CD4-positive, CD25-positive, alpha-beta regulatory T cell (primary cell): Measurements from ENCODE around the gene MYL5. TPM values are rescaled to one million over a fixed set of nuclear protein-coding genes. Genes with fewer than 3 reads are reported as not detected.

Source experiments
- ATAC-seq, 2 donors: fragments of 150-1000 bp; cut with Tn5 transposase; one replicate each; pipeline ENCODE4 v1.10.0; 2021; ENCODE audit warnings: low read depth in 2 of 2, moderate number of reproducible peaks in 2 of 2, moderate library complexity in 1 of 2
- DNase-seq, 3 donors: peaks; one replicate each; pipeline versions ENCODE4 v3.0.0 to v3.0.0-alpha.2; 2012 to 2022; ENCODE audit warnings: mixed read lengths in 1 of 3
- H3K27ac ChIP-seq: one replicate; pipeline ENCODE4 v1.7.0; 2013; ENCODE audit warnings: mild to moderate bottlenecking, low read length; ENCODE audit not compliant: insufficient read depth, poor library complexity, severe bottlenecking
- H3K27me3 ChIP-seq: one replicate; pipeline ENCODE4 v1.7.0; 2013; ENCODE audit warnings: low read length; ENCODE audit not compliant: control insufficient read depth, insufficient read depth
- H3K36me3 ChIP-seq: one replicate; pipeline ENCODE4 v1.7.0; 2013; ENCODE audit warnings: mild to moderate bottlenecking, low read length, moderate library complexity; ENCODE audit not compliant: control insufficient read depth, insufficient read depth
- H3K4me1 ChIP-seq: 2 replicates; pipeline ENCODE4 v1.7.0; 2013; ENCODE audit warnings: mild to moderate bottlenecking, low read length; ENCODE audit not compliant: insufficient read depth, control insufficient read depth, poor library complexity, severe bottlenecking
- H3K4me3 ChIP-seq: one replicate; pipeline ENCODE4 v1.7.0; 2013; ENCODE audit warnings: low read depth, mild to moderate bottlenecking, low read length, moderate library complexity
- H3K9me3 ChIP-seq, 2 experiments: 1 replicate in 1 of 2; 2 replicates in 1 of 2; pipeline ENCODE4 v1.7.0; 2013; ENCODE audit warnings: low read length in 2 of 2, mild to moderate bottlenecking in 1 of 2, moderate library complexity in 1 of 2; ENCODE audit not compliant: control insufficient read depth in 2 of 2
- H3K27ac Mint-ChIP-seq, 3 donors: one replicate each; pipeline ENCODE4 v1.8.0; 2020 to 2022; ENCODE audit warnings: mild to moderate bottlenecking in 3 of 3, mixed read lengths in 3 of 3, moderate library complexity in 2 of 3
- H3K27me3 Mint-ChIP-seq: one replicate; pipeline ENCODE4 v1.8.0; 2022; ENCODE audit warnings: mild to moderate bottlenecking, mixed read lengths
- H3K36me3 Mint-ChIP-seq: one replicate; pipeline ENCODE4 v1.8.0; 2020; ENCODE audit warnings: mixed read lengths
- H3K4me1 Mint-ChIP-seq, 4 donors: one replicate each; pipeline ENCODE4 v1.8.0; 2020 to 2022; ENCODE audit warnings: mixed read lengths in 4 of 4, mild to moderate bottlenecking in 1 of 4
- H3K4me3 Mint-ChIP-seq, 4 donors: one replicate each; pipeline ENCODE4 v1.8.0; 2020 to 2022; ENCODE audit warnings: mild to moderate bottlenecking in 4 of 4, mixed read lengths in 4 of 4, moderate library complexity in 3 of 4
- H3K9me3 Mint-ChIP-seq, 7 donors: one replicate each; pipeline ENCODE4 v1.8.0; 2020 to 2022; ENCODE audit warnings: mixed read lengths in 7 of 7, mild to moderate bottlenecking in 3 of 7, moderate library complexity in 2 of 7
- polyA plus RNA-seq, 4 donors: library from polyadenylated mRNA; unstranded; fragments of 300-500 nt; fragmentation: Illumina TruSeq; gene quantifications; one replicate each; pipeline ENCODE4 v1.2.3, GENCODE V29; 2021
- total RNA-seq: library from RNA; stranded (reverse); gene quantifications from one replicate; pipeline ENCODE4 v1.2.3, GENCODE V29; 2022

MYL5 gene
- total and polyA plus RNA-seq, 5 donors from 2014 or later, result 3.3 to 13.9 (median 4.7) TPM

- Mint-ChIP-seq H3K4me3 (no peak overlapping the region), H3K4me1 (peaks cover 0 to 21% (median 2%) of the 10 kb centered on the region in 4 donors), H3K27me3 (no peaks in the 10 kb centered on the region), H3K36me3 (peaks cover 24% of the 10 kb centered on the region), H3K9me3 (peaks cover 0 to 1% (median 0%) of the 10 kb centered on the region in 7 donors), H3K27ac (no peak overlapping the region)
- H3K4me3 ChIP-seq, result no peak overlapping the region
- H3K36me3 ChIP-seq, result peaks cover 2% of the 10 kb centered on the region
- no peaks in the 10 kb centered on the region for H3K27me3 ChIP-seq
- ATAC-seq (no peak), DNase-seq (no peak)
- no peaks in the 10 kb centered on the region for H3K4me1 ChIP-seq
- no peak overlapping the region for H3K27ac ChIP-seq
- H3K9me3 ChIP-seq, result no peaks in the 10 kb centered on the region
Measured at GRCh38 chr4:723751-724530, 49.6 kb downstream of the MYL5 start.

GRCh38 chr4:725391-726234 lies 51.3 kb downstream of the MYL5 start:
- H3K27me3 ChIP-seq, result no peaks in the 10 kb centered on the region
- H3K27me3 Mint-ChIP-seq, result no peaks in the 10 kb centered on the region
- DNase-seq, result no peak
- H3K27ac ChIP-seq, result no peak overlapping the region
- no peaks in the 10 kb centered on the region for H3K9me3 ChIP-seq
- H3K4me1 Mint-ChIP-seq, result peaks cover 0 to 17% (median 2%) of the 10 kb centered on the region in 4 donors
- H3K27ac Mint-ChIP-seq, result no peak overlapping the region
- peaks cover 2% of the 10 kb centered on the region for H3K36me3 ChIP-seq
- H3K36me3 Mint-ChIP-seq, result peaks cover 25% of the 10 kb centered on the region
- no peak for ATAC-seq
- H3K4me3 Mint-ChIP-seq, result no peak overlapping the region
- H3K4me3 ChIP-seq, result no peak overlapping the region
- H3K9me3 Mint-ChIP-seq, result peaks cover 0 to 3% (median 0%) of the 10 kb centered on the region in 7 donors
- no peaks in the 10 kb centered on the region for H3K4me1 ChIP-seq

- Mint-ChIP-seq H3K27me3 (no peaks in the 10 kb centered on the region), H3K4me1 (peaks cover 0 to 17% (median 2%) of the 10 kb centered on the region in 4 donors), H3K9me3 (peaks cover 0 to 2% (median 0%) of the 10 kb centered on the region in 7 donors), H3K36me3 (peaks cover 21% of the 10 kb centered on the region), H3K4me3 (no peak overlapping the region), H3K27ac (peak overlapping the region in 1 of 3 donors; percentile 71)
- peaks cover 6% of the 10 kb centered on the region for H3K36me3 ChIP-seq
- no peaks in the 10 kb centered on the region for H3K27me3 ChIP-seq
- DNase-seq (no peak), ATAC-seq (no peak)
- H3K27ac ChIP-seq, result no peak overlapping the region
- H3K4me3 ChIP-seq, result no peak overlapping the region
- H3K9me3 ChIP-seq, result no peaks in the 10 kb centered on the region
- no peaks in the 10 kb centered on the region for H3K4me1 ChIP-seq
Measured at GRCh38 chr4:726235-726787, 52.0 kb downstream of the MYL5 start.

GRCh38 chr4:726838-727237 lies 52.5 kb downstream of the MYL5 start:
- Histone ChIP-seq H3K27me3 (no peaks in the 10 kb centered on the region), H3K36me3 (peaks cover 5% of the 10 kb centered on the region), H3K9me3 (no peaks in the 10 kb centered on the region), H3K27ac (no peak overlapping the region), H3K4me1 (no peaks in the 10 kb centered on the region), H3K4me3 (no peak overlapping the region)
- no peak for ATAC-seq
- no peaks in the 10 kb centered on the region for H3K27me3 Mint-ChIP-seq
- no peak overlapping the region for H3K4me3 Mint-ChIP-seq
- H3K36me3 Mint-ChIP-seq, result peaks cover 20% of the 10 kb centered on the region
- H3K27ac Mint-ChIP-seq, result peak overlapping the region in 2 of 3 donors; percentile 67 to 71
- peaks cover 0 to 2% (median 0%) of the 10 kb centered on the region in 7 donors for H3K9me3 Mint-ChIP-seq
- DNase-seq, result no peak
- H3K4me1 Mint-ChIP-seq, result peaks cover 0 to 17% (median 2%) of the 10 kb centered on the region in 4 donors

- Mint-ChIP-seq H3K36me3 (peaks cover 17% of the 10 kb centered on the region), H3K27ac (peak overlapping the region in 2 of 3 donors; percentile 18 to 38), H3K9me3 (peaks cover 0 to 2% (median 0%) of the 10 kb centered on the region in 7 donors), H3K4me3 (no peak overlapping the region), H3K27me3 (no peaks in the 10 kb centered on the region), H3K4me1 (peaks cover 0 to 15% (median 2%) of the 10 kb centered on the region in 4 donors)
- Histone ChIP-seq H3K9me3 (no peaks in the 10 kb centered on the region), H3K36me3 (peaks cover 8% of the 10 kb centered on the region), H3K4me3 (no peak overlapping the region), H3K4me1 (no peaks in the 10 kb centered on the region), H3K27me3 (no peaks in the 10 kb centered on the region), H3K27ac (no peak overlapping the region)
- no peak for ATAC-seq
- DNase-seq, result no peak
Measured at GRCh38 chr4:727576-727975, 53.2 kb downstream of the MYL5 start.

- Mint-ChIP-seq H3K4me3 (no peak overlapping the region), H3K27ac (no peak overlapping the region), H3K27me3 (no peaks in the 10 kb centered on the region), H3K36me3 (peaks cover 25% of the 10 kb centered on the region), H3K9me3 (peaks cover 0 to 2% (median 0%) of the 10 kb centered on the region in 7 donors), H3K4me1 (peaks cover 0 to 12% (median 2%) of the 10 kb centered on the region in 4 donors)
- DNase-seq, result no peak
- H3K36me3 ChIP-seq, result peaks cover 27% of the 10 kb centered on the region
- no peak overlapping the region for H3K4me3 ChIP-seq
- no peaks in the 10 kb centered on the region for H3K9me3 ChIP-seq
- no peaks in the 10 kb centered on the region for H3K4me1 ChIP-seq
- H3K27ac ChIP-seq, result no peak overlapping the region
- H3K27me3 ChIP-seq, result no peaks in the 10 kb centered on the region
- no peak for ATAC-seq
Measured at GRCh38 chr4:729336-730315, 55.3 kb downstream of the MYL5 start.

GRCh38 chr4:730511-730910 lies 56.2 kb downstream of the MYL5 start:
- H3K36me3 ChIP-seq, result peaks cover 36% of the 10 kb centered on the region

More at GRCh38 chr4:730511-730910, 56.2 kb downstream of the MYL5 start:
- H3K27me3 ChIP-seq, result no peaks in the 10 kb centered on the region
- no peaks in the 10 kb centered on the region for H3K9me3 ChIP-seq
- Mint-ChIP-seq H3K36me3 (peaks cover 27% of the 10 kb centered on the region), H3K27ac (no peak overlapping the region), H3K27me3 (no peaks in the 10 kb centered on the region), H3K4me3 (no peak overlapping the region), H3K4me1 (peaks cover 0 to 7% (median 2%) of the 10 kb centered on the region in 4 donors), H3K9me3 (peaks cover 0 to 2% (median 0%) of the 10 kb centered on the region in 7 donors)
- no peaks in the 10 kb centered on the region for H3K4me1 ChIP-seq
- no peak for DNase-seq
- H3K4me3 ChIP-seq, result no peak overlapping the region
- no peak for ATAC-seq
- no peak overlapping the region for H3K27ac ChIP-seq
